GM12892 (cell line): ENCODE measurements around the gene CDH8.

Experiments used
- POLR2A ChIP-seq: IDR thresholded peaks from 2 replicates; pipeline ENCODE4 v1.6.1; 2011; ENCODE audit warnings: low read depth, low read length, control low read depth
- TAF1 ChIP-seq: IDR thresholded peaks from 2 replicates; pipeline ENCODE4 v1.6.1; 2011; ENCODE audit warnings: low read depth, mild to moderate bottlenecking, control low read depth, low read length, borderline replicate concordance

- TF ChIP-seq POLR2A, result no peak
- TF ChIP-seq TAF1, result no peak
Measured at GRCh38 chr16:61940611-61941010, 95.6 kb downstream of the CDH8 start.
